ENCODE data around the gene ENAH.
"Not testable (repeated sequence)": the region's sequence is repeated elsewhere in the genome, so short reads cannot be mapped to it uniquely, and the experiment has no call there.

The ENAH gene

DNA sequence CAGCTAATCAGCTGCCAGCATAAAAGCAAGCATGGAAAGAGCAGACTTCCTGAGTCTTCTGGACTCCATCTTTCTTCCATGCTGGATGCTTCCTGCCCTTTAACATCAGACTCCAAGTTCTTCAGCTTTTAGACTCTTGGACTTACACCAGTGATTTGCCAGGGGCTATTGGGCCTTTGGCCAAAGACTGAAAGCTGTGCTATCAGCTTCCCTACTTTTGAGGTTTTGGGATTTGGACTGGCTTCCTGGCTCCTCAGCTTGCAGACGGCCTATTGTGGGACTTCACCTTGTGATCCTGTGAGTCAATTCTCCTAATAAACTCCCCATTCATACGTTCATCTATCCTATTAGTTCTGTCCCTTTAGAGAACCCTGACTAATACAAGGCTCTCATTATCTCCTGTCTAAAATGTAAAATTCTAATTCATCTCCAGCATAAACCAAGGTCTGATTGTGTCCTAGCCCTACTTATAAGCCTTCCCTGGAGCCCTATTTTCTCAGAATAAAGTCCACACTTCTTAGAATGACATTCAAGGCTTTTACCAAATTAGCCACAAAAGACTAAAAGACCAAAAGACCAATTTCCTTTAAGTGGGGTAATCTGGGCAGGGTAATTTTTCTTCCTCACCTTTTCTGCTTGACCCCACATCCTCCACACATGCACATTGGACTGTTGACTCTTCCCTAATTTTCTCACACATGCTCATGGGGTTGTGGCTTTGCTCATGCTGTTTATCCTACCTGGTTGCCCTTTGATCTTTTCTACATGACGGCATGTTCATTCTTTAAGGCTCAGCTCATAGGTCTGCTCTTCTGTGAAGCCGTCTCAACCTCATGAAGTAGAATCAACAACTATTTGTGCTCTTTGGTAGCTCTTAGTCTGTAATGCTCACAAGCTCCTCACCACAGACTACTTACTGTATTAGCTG lies 18.1 kb upstream of the ENAH start:
- no peak for DNase-seq

DNA sequence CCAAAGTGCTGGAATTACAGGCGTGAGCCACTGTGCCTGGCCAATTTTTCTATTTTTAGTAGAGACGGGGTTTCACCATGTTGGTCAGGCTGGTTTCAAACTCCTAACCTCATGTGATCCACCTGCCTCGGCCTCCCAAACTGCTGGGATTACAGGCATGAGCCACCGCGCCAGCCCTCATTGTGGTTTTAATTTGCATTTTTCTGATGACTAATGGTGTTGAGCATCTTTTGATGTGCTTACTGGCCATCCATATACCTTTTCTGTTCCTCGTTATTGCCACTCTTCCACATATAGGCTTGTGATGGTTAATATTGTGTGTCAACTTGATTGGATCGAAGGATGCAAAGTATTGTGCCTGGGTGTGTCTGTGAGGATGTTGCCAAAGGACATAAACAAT lies 17.4 kb upstream of the ENAH start:
- DNase-seq: no peak

DNA sequence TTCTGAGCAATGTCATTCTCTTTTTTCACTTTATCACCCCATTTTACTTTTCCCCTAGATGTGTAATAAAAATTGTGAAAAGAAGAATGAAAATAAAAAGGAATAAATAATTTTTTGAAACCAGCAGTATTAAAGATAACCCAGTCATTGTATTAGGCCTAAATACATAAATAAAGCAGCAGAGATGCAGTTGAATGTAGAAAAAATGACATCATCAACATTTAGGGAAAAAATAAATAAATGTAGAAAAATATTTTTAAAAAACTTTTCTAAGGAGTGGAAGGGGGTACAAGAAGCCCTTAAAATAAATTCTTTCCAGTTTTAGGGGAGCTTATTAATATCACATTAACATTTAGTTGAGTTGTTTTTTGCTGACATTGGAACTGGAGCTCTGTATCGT lies 15.3 kb upstream of the ENAH start:
- no peak for DNase-seq

DNA sequence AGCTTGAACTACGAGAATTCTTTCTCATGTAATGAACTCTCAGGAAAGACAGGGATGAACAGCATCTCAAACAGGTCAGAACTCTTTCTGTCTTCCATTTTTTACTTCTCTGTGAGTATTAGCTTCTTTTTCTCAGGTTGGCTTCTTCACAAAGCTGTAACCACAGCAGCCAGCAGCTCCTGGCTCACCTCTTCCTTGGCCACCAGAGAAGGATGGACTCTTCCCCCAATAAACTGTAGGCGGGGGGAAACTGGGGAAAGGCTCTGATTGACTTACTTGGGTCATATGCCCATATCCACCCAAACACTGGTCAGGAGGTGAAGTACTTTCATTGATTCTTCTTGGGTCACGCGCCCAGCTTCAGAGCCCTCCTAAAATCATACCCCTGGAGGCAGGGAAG lies 14.4 kb upstream of the ENAH start:
- DNase-seq: no peak

DNA sequence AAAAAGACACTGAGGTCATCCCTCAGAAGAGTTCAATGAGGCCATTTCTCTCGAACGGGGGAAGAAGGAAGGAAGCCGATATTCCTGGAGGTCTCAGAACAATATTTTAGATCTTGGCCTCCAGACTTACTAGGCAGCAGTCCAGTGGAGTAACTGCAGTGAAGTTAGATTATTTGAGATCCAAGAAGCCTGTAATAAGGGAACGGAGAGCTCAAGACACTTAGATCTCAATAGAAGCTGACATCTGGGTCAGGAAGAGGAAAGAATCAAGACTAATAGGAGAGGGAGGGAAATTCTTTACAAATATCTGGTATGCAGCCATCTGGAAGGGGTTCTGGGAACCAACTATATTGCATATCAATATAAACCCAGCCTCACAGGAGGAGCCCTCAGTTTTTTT lies 13.6 kb upstream of the ENAH start:
- DNase-seq: no peak

DNA sequence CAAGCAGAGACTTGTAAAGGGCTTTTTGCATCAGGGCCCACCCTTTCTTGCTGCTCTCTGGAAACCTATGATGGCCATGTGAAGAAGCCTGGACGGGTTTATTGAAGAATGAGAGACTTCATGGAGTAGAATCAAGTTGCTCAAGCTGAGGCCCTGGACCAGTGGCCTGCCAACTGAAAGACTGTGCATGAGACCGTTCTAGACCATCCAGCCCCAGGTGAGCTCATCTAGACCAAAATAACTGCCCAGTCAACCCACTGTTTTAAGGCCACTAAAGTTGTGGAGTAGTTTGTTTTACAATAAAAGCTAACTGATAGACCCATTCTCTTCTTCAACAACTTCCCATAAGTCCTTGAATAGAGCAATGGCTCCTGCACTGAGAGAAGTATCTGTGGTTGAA lies 11.8 kb upstream of the ENAH start:
- no peak for DNase-seq

DNA sequence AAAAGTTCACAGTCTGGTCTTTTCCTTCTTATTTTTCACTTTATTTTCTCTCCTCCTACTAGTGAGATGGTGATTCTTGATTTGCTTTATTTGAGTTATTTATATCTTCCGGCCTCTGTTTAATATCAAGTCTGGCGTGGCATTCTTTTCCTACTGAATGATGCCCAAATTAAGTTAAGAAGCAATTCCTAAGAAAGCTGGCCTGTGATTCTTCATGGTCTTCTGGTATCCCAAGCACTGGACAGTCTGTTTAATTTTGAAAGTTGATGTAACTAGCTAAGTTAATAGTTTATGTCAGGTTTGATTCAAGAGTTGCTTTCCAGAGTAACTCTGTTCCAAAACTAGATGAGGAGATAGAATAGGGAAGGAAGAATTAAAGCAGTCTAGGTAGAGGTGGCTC lies 9.2 kb upstream of the ENAH start:
- DNase-seq: no peak

DNA sequence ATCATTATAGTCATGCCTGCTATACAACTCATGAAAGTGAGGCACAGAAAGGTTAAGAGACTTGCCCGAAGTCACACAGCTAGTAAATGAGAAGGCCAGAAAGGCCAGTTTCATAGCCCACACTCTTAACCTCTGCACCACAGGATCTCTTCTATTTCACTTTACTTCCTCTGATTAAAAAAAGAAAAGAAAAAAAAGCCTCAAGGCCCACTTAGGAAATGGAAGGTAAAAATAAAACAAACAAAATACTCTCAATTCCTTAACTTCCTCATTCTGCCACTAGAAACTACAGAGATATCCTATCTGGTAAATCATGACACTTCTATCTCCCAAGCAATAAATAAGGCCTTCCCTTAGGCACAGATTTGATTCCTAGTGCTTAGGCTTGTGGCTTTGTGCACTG lies 7.6 kb upstream of the ENAH start:
- no peak for DNase-seq

DNA sequence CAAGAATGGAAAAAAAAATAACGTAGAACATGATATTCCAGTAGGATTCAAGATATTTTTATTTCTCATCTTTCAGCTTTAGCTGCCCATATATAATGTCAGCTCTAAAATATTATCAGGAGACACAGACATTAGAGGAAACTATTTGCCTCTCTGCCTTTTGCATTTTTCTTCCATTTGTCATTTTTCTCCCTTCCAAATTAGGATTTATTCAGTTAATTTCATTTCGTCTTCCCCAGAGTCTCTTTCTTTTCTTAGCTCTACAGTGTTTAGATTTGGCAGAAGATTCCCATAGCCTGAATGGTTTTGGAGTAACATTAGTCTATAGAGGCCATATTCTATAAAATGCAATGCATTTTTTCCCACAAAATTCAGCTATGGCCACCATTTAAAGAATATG lies 5.1 kb upstream of the ENAH start:
- DNase-seq: no peak

DNA sequence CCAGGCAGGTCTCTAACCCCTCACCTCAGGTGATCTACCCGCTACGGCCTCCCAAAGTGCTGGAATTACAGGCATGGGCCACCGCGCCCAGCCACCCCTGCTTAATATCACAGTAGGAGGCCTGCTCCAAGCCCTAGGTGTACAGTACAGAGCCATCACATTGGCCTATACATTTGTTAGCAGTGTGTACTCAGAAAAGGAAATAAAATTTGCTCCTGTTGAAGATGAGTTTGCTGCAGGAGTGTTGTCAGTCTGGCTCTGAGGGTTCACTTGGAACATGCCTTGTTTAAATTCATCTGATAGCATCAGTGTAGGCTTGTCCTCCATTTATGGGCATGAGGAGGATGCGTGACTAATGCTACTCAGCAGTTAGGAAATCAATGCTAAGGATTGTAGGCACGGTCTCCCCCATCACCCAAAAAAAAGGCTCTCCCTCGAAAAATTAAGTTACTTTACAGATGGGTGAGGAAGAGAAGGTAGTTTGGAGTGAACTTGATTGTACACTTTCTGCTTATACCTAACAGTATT lies 4.6 kb upstream of the ENAH start:
- no peak for DNase-seq

DNA sequence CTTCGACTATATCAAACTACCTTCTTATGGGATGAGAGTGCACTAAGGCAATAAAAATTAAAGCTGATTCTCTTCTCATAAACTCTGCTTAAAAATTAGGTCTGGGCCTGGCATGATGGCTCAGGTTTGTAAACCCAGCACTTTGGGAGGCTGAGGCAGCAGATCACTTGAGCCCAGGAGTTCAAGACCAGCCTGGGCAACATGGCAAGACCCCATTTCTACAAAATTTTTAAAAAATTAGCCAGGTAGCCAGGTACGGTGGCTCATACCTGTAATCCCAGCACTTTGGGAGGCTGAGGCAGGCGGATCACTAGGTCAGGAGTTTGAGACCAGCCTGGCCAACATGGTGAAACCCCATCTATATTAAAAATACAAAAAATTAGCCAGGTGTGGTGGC lies 3.3 kb upstream of the ENAH start:
- not testable (repeated sequence) for DNase-seq

DNA sequence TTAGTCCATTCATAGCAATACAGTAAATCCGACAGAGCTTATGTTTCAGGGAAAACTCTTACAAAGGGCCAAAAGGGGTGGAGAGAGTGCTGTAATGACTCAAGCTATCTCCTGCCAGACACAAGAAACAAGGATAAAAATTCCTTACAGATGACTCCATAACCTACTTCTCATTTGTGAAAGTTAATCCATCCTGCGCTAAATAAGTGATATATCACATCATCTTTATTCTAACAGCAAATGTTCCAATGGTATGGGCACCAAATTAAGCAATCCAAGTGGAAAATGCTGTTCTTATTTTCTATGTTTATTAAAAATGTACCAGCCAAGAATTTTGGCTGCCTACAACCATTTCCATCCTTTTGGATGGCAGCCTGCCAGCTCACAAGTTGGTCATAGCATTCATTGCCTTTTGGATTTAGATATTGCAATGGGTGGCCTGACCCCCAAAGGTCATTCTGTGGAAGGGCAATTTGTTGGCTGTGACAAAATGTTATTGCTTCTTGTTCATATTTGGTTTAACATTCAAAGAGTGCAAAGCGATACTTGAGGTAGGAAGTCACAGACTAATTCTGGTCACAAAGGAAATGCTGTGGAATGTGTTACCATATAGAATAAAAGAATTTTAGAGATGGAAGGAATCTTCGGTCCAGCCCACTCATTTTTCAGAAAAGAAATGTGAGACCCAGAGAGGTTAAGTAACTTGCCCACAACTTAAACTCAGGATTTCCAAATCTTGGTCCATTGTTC lies 2.8 kb upstream of the ENAH start:
- no peak for DNase-seq

DNA sequence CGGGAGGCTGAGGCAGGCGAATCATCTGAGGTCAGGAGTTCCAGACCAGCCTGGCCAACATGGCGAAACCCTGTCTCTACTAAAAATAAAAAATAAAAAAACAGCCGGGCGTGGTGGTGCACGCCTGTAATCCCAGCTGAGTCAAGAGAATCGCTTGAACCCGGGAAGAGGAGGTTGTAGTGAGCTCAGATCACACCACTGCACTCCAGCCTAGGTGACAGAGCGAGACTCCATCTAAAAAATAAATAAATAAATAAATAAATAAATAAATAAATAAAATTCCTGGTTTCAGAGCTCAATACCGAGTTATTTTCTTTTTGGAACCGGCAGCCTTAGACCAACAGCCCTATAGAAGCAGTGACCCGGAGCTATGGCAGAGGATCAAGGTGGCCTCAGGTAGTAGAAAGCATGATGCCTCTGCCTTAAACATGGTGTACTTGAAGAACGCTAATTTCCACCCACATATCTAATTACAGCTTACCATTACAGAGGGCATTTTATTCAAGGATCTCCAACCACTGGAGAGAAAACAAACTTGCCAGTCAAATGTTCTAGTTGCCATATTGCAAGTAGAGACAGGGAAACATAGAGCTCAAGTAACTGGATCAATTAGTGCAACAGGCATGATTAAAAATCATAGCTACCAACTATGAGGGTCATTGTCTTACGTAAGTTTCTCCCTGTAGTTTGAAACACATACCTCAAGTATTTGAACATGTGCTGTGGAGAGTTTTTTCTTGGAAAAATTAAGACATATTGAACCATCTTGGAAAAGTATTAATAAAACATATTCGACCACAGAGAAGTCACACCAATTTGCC lies 2.0 kb upstream of the ENAH start:
- DNase-seq: no peak

DNA sequence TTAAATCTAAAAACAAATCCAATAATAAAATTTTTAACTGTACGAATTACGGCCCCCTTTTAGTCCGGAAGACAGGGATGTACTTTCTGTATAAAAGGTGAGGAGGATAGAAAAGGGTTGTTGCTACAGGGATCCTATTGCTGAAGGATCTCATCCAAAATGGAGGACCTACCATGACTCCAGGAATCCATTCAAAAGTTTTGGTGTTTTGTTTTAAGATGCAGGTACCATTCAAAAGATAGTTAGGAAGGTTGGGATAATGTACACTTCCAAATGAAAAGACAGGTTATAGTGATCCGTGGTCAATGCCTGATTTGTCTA lies 1.3 kb upstream of the ENAH start:
- DNase-seq: no peak

DNA sequence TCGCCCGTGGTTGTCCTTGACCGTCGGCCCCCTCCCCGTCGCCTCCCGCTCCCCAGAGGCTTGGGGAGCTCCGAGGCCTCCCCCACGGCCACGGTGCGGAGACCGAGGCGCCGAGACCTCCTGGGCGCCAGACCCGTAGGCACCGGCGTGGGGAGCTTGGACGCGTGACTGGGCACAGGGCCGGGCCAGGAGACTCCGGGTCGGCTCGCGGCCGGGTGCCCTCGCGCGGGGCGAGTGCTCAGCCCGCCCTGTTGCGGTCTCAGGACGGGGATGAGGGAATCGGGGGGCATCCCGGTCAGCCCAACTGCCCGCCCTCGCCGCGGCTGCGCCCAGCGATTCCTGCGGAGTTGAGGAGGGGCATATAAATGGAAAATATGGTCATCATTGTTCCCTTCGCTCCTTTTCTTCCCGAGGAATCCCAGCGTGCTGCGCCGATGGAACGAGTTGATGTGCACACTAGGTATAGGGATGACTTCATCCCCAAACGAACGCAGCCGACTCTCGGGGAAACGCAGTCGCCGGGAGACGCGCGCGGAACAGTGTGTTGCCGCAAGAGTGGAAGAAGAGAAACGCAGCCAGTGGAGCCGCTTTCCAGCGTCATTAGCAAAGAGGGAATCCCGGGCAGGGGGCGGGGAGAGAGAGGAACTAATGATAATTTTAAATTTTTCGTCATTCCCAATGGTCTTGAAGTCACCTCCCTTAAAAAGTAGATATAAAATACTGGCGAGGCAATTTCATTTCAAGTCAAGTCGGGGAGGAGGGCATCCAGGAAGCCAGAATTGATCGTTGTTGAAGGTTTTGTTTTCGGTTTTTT lies 747 bp upstream of the ENAH start:
- peak; percentile 3 for DNase-seq

DNA sequence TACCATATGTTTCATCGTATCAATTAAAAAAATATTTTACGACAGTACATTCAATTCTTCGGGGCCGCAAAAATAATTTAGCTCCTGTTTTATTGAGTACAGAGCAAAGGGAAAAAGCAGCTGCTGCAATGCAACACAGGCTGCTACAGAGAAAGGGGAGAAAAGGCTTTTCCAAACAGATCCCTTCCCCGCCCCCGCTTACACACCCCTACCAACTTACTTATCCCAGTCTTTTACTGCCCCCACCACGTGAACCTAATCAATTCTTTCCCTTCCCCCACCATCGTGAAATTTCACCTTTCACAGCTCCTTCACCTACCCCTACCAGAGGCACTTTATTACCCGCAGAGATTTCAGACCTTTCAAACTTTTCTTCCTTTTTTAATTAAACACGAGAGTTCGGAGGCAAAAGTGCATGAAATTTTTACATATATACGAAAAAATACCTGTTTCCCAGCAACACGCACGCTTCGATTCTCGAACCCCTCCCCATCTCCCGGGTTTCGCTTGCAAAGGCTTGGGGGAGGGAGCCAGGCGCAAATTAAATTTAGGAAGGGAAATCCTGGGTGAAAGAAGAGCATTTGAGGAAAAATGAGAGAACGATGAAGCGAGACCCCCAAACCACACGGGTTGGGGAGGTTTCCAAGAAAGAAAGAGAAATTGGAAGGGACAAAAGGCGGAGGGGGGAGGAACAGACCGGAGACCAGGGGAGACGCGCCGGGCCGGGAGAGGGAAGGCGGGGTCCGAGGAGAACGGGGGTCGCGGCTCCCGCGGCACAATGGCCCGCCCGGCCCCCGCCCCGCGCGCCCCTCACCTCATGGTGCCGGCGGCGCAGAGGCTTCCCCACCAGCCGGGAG lies 823 bp downstream of the ENAH start:
- no peak for DNase-seq

DNA sequence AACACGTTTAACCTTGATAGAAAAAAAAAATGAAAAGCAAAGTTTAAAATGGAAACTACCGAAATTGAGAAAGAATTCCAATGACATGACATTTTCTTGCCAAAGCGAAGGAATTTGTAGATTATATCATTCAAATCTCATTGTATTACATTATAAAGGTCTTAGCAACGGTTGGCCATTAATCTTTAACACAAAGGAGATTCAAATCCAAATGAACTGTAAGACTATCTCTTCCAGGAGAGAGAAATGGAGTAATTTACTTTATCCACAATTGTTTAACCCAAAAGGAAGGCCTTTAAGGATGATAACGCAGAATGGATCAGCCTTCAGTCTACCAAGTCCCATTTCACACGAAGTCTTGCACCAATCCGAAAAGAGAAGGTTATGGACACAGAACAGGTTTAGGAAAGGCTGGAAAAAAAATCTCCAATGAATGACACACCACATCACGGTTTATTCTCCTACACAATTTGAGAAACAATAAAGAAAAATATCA lies 1.5 kb downstream of the ENAH start:
- no peak for DNase-seq

DNA sequence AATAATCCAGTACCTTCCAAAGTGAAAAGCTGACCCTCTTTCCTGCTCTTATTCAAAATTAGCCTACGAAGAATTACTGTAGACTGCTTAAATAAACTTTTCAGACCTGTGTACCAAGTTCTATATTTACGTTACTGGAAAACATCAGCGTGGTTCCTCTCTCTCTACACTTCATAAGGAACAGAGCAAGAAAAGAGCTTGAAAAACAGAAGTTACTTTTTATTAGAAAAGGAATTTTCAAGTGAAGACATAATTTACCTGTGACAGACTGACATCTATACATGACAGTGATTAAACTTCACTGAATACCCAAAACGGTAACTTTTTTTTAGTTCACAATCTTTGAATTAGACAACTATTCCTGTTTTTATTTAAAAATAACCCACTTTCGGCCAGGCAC lies 2.7 kb downstream of the ENAH start:
- no peak for DNase-seq

DNA sequence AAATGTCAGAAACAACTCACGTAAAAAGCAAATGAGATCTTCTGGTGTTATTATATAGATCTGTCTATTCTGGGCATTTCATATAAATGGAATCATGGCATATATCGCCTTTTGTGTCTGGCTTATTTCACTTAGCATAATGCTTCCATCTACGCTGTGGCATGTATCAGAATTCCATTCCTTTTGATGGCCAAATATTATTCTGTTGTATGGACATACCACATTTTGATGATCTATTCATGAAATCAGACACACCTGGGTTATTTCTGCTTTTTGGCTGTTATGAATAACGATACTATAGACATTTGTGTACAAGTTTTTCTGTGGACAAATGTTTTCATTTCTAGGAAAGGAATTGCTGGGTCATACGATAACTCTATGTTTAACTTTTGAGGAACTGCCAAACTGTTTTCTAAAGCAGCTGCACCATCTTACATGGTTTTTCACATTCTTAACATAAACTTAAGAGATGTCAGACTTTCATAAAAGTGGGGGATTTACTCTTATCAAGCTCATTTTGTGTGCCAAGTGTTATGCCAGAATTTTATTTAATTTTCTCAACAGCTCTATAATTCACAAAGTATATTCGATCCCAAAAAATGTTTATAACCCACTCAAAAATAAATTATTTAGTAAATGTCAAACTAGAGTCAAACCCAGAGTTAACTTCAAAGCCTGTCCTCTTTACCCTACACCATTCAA lies 7.6 kb downstream of the ENAH start:
- DNase-seq: no peak

DNA sequence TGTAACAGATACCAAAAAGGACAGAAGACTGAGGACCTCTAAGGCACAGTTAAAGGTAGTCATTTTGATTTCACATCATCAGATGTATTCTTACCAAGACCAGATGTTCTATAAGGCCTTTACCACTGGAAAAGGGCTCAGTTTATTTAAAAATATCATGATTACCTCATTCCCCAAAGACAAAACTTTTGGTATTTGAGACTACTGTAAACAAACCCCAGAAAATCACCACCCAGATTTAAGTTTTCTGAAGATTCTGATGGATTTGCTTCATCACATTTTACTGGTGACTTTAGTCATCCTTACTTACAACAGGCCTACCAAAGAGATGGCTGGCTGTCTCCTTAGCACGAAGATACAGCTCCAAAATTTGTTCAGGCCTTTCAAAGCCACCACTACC lies 8.3 kb downstream of the ENAH start:
- DNase-seq: no peak

DNA sequence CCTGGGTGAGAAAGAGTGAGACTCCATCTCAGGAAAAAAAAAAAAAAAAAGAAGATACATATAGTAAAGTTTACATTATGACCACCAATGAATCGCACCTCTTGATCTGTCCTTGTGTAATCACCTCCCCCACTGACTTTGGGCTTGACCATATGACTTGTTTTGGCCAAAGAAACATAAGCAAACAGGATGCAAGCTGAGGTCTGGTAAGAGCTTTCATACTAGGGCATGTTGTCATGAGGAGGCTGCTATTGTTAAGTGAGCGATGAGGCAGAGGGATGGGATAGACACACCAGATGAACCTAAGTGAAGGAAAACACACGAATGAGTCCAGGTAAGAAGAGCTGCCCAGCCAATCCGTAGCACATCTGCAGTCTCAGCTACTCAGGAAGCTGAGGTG lies 10.7 kb downstream of the ENAH start:
- DNase-seq: no peak
